ENCODE measurements around the gene HK3.

The HK3 gene

GRCh38 chr5:176941951-176942350, 42.8 kb upstream of the HK3 start:
- intact Hi-C loops (cut with DNase I; ENCODE audit: low total_unique reads) = no loop called here
- Histone ChIP-seq H3K4me3 (no peak overlapping the region), H3K4me1 (peaks cover 0 to 8% (median 0%) of the 10 kb centered on the region in 4 donors), H3K27me3 (no peaks in the 10 kb centered on the region), H3K36me3 (peaks cover 26 to 78% (median 50%) of the 10 kb centered on the region in 3 donors), H3K9me3 (no peaks in the 10 kb centered on the region), H3K27ac (no peak overlapping the region)
- no peak for DNase-seq
- TF ChIP-seq CTCF (IDR thresholded peaks at IDR 0.05) = no peak

- no peak for DNase-seq
- H3K36me3 ChIP-seq = peaks cover 17 to 62% (median 34%) of the 10 kb centered on the region in 3 donors
- no peak overlapping the region for H3K27ac ChIP-seq
- intact Hi-C loops (cut with DNase I; ENCODE audit: low total_unique reads) = no loop called here
- H3K4me3 ChIP-seq = no peak overlapping the region
- no peaks in the 10 kb centered on the region for H3K9me3 ChIP-seq
- H3K27me3 ChIP-seq = no peaks in the 10 kb centered on the region
- H3K4me1 ChIP-seq = peaks cover 0 to 8% (median 0%) of the 10 kb centered on the region in 4 donors
- TF ChIP-seq CTCF (IDR thresholded peaks at IDR 0.05) = no peak
These were observed 39.3 kb upstream of the HK3 start for GRCh38 chr5:176938472-176938871.

GRCh38 chr5:176935017-176935416, 35.9 kb upstream of the HK3 start:
- intact Hi-C loops (cut with DNase I; ENCODE audit: low total_unique reads) = no loop called here
- no peak for DNase-seq
- TF ChIP-seq CTCF (IDR thresholded peaks at IDR 0.05) = no peak
- no peaks in the 10 kb centered on the region for H3K9me3 ChIP-seq
- H3K27ac ChIP-seq = no peak overlapping the region
- H3K4me1 ChIP-seq = no peaks in the 10 kb centered on the region
- no peak overlapping the region for H3K4me3 ChIP-seq
- peaks cover 21 to 69% (median 34%) of the 10 kb centered on the region in 3 donors for H3K36me3 ChIP-seq
- H3K27me3 ChIP-seq = no peaks in the 10 kb centered on the region

GRCh38 chr5:176934309-176934930, 35.3 kb upstream of the HK3 start:
- H3K36me3 ChIP-seq = peaks cover 21 to 63% (median 29%) of the 10 kb centered on the region in 3 donors
- H3K4me3 ChIP-seq = no peak overlapping the region
- no peak for DNase-seq
- H3K9me3 ChIP-seq = no peaks in the 10 kb centered on the region
- intact Hi-C loops (cut with DNase I; ENCODE audit: low total_unique reads) = no loop called here
- no peaks in the 10 kb centered on the region for H3K4me1 ChIP-seq
- H3K27me3 ChIP-seq = no peaks in the 10 kb centered on the region
- H3K27ac ChIP-seq = no peak overlapping the region
- TF ChIP-seq CTCF (IDR thresholded peaks at IDR 0.05) = no peak

- Histone ChIP-seq H3K4me3 (no peak overlapping the region), H3K4me1 (no peaks in the 10 kb centered on the region), H3K27ac (no peak overlapping the region), H3K9me3 (no peaks in the 10 kb centered on the region), H3K27me3 (no peaks in the 10 kb centered on the region), H3K36me3 (peaks cover 12 to 39% (median 20%) of the 10 kb centered on the region in 3 donors)
- intact Hi-C loops (cut with DNase I; ENCODE audit: low total_unique reads) = no loop called here
- TF ChIP-seq CTCF (IDR thresholded peaks at IDR 0.05) = no peak
- DNase-seq = no peak
These were observed 30.5 kb upstream of the HK3 start for GRCh38 chr5:176929654-176930053.

GRCh38 chr5:176927562-176927961, 28.4 kb upstream of the HK3 start:
- intact Hi-C loops (cut with DNase I; ENCODE audit: low total_unique reads) = no loop called here

More at GRCh38 chr5:176927562-176927961, 28.4 kb upstream of the HK3 start:
- no peaks in the 10 kb centered on the region for H3K4me1 ChIP-seq
- DNase-seq = no peak
- no peaks in the 10 kb centered on the region for H3K9me3 ChIP-seq
- no peaks in the 10 kb centered on the region for H3K27me3 ChIP-seq
- TF ChIP-seq CTCF (IDR thresholded peaks at IDR 0.05) = no peak
- H3K27ac ChIP-seq = no peak overlapping the region
- no peak overlapping the region for H3K4me3 ChIP-seq
- H3K36me3 ChIP-seq = peaks cover 12 to 24% (median 20%) of the 10 kb centered on the region in 3 donors

Data from tibial artery (tissue), 4 donors.